ENCODE results near the gene NCKAP5.

DNA sequence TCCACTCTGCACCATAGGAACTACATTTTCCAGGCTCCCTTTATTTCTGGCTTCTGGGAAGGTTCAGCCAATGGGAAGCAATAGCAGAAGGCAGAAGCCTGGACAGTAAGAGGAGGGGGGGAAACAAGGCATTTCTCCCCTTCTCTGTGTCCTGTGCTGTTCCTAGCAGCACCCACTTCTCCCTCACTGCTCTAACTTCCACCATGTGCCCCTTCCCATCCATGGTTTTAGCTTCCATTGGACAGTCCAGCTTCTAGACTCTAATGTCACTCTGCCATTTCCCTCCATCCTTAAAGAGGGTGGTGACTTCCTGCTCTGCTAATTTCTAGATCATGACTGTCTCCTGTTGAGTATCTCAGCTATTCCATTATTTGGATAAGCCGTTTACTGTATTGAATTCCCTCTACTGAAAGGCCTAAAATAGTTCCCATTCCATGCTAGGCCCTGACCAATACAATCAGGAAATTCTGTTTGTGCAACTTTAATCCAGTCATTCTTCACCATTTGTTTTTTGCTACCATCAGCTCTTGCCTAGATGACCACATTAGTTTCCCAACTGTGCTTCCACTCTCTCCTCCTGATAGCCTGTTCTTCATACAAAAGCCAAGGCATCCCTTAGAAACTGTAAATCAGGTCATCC is 877.5 kb downstream of the NCKAP5 start:
- TF ChIP-seq POLR2AphosphoS5 (IDR thresholded peaks at IDR 0.05; ENCODE audit: low read depth, low read length) (no peak), SIN3A (IDR thresholded peaks at IDR 0.05; ENCODE audit: borderline replicate concordance, insufficient read depth, low read length) (no peak), FOXP2 (optimal IDR thresholded peaks at IDR 0.05; ENCODE audit: borderline replicate concordance, extremely low read depth, extremely low read length, insufficient read depth) (no peak)

All from PFSK-1 (cell line).